HS-27A (cell line): ENCODE data around the gene SRRT.

Experiments
- DNase-seq: peaks from one replicate; pipeline ENCODE4 v3.0.0-alpha.2; 2012; ENCODE audit warnings: low read depth, missing footprints

SRRT gene, protein sequence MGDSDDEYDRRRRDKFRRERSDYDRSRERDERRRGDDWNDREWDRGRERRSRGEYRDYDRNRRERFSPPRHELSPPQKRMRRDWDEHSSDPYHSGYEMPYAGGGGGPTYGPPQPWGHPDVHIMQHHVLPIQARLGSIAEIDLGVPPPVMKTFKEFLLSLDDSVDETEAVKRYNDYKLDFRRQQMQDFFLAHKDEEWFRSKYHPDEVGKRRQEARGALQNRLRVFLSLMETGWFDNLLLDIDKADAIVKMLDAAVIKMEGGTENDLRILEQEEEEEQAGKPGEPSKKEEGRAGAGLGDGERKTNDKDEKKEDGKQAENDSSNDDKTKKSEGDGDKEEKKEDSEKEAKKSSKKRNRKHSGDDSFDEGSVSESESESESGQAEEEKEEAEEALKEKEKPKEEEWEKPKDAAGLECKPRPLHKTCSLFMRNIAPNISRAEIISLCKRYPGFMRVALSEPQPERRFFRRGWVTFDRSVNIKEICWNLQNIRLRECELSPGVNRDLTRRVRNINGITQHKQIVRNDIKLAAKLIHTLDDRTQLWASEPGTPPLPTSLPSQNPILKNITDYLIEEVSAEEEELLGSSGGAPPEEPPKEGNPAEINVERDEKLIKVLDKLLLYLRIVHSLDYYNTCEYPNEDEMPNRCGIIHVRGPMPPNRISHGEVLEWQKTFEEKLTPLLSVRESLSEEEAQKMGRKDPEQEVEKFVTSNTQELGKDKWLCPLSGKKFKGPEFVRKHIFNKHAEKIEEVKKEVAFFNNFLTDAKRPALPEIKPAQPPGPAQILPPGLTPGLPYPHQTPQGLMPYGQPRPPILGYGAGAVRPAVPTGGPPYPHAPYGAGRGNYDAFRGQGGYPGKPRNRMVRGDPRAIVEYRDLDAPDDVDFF

DNA sequence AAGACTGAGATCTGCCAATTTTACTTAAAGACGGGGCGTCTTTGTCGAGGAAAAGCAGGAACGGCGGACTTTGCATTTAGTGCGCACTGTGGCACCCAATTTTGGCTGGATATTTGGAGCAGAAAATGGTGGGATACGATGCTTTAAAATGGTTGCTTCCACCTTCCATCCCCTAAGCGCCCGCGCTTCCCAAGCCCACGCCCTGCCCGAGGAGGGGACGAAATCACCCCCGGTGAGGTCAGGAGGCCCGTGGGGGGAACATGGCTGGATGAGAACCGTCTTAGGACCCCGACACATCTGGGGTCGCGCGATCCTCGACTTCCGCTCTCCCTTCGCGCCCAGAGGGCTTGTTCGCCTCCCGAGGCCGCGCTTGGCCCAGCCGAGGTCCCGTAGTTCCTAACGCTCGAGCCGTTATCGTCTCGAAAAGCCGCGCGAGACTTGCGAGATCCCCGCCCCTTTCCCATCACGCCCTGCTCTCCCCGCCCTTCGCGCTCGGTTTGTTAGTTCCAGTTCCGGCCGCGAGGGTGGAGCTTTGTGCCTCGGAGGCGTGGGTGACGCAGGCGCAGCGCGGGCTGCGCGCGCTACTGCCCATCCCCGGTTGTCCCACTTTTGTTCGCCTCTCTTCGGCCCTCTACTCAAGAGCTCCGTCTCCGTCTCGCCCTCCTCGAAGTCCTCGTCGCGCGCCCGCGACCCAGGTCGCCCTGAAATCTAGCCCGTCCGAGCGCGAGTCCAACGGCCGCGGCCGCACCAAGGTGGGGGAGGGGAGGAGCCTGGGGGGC lies at the start of gene SRRT:
Gene SRRT (plus strand): TSS at position 527 of the 779 bp plus-strand sequence. CDS start 488 bp downstream, outside the sequence.
- DNase-seq, result peak; percentile 82

GRCh38 chr7:100825215-100825671 lies 49.7 kb upstream of the SRRT start:
- DNase-seq, result no peak

GRCh38 chr7:100825751-100826513 lies 49.0 kb upstream of the SRRT start:
- no peak for DNase-seq

- DNase-seq, result no peak
Observed at GRCh38 chr7:100826514-100827329, 48.2 kb upstream of the SRRT start.

GRCh38 chr7:100827330-100828226 lies 47.3 kb upstream of the SRRT start, which contains the start of gene EPHB4:
TSS of gene EPHB4 (minus strand) at chr7:100827523. CDS start at chr7:100827030, 493 bp downstream.
- DNase-seq, result peak; percentile 45

DNA sequence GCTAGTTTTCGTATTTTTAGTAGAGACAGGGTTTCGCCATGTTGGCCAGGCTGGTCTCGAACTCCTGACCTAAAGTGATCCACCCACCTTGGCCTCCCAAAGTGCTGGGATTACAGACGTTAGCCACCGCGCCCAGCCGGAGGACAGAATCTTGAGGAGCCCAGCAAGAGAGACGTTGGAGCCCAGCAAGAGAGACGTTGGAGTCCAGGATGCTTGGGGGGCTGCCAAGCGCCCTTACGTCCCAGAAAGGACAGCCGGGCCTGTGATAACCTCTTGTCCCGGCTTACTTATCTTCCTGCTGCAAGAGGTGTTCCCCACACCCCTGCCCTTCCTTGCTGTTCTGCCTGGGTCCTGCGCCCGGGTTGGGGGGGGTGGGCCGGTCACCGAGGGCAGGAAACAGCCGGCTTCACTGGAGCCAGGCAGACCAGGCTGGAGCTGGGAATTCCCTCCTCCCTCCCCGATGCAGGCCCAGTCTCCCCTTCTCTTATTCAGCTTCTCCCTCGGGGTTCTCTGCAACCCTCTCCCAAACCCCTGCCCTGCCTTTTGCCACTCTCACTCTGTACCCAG lies 45.7 kb upstream of the SRRT start:
- DNase-seq, result no peak

GRCh38 chr7:100830396-100830795 lies 44.5 kb upstream of the SRRT start:
- DNase-seq, result no peak

DNA sequence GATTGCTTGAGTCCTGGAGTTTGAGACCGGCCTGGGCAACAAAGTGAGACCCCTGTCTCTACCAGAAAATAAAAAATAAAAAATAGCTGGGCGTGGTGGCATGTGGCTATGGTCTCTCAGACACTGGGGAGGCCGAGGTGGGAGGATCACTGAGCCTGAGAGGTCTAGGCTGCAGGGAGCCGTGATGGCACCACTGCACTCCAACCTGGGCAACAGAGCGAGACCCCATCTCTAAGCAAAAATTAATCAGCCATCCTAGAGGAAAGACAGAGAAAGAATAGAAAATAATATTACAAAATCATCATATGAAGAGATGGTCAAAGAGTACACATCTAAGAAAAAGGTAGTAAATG lies 42.6 kb upstream of the SRRT start:
- no peak for DNase-seq

- no peak for DNase-seq
Observed at GRCh38 chr7:100835903-100836811, 38.7 kb upstream of the SRRT start.

DNA sequence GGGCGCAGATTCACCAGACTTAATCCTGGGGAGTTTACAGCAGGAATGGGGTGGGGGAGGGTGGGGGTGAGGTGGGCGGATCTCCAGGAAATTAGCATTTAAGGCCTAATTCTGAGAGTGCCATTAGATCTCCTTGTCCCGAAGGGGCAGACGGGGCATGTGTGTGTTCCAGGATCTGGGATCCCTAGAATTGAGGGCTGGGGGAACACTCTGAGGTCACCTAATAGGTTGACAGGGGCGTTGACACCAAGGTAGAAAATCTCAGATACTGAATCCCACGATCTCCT lies 38.1 kb upstream of the SRRT start:
- DNase-seq, result no peak

DNA sequence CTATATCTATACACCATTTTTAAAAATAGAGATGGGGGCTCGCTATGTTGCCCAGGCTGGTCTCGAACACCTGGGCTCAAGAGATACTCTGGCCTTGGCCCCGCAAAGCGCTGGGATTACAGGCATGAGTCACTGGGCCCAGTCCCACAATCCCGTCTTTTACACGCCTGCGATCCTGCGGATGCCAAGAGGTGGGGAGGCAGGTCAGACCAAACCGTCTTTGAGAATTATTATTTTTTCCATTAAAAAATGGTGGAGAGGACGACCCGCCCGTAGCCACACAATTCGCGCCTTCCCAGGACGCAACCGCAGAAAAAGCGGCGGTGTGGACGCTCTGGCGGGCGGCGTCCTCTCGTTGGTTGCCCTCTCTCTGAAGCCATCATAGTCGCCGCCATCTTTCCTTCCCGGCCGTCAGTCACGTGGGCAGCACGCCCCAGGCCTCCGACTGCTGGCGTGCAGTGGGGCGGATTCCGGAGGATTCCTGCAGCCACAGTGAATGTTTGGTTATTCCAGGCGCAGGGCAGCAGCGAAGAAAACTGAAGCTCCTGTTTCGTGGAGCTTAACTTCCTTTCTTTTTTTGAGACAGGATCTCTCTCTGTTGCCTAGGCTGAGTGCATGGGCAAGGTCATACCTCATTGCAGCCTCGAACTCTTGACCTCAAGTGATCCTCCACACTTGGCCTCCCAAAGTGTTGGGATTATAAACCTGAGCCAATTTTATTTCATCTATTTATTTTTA lies 37.6 kb upstream of the SRRT start:
- no peak for DNase-seq

GRCh38 chr7:100839361-100839760 lies 35.5 kb upstream of the SRRT start:
- DNase-seq, result no peak

DNA sequence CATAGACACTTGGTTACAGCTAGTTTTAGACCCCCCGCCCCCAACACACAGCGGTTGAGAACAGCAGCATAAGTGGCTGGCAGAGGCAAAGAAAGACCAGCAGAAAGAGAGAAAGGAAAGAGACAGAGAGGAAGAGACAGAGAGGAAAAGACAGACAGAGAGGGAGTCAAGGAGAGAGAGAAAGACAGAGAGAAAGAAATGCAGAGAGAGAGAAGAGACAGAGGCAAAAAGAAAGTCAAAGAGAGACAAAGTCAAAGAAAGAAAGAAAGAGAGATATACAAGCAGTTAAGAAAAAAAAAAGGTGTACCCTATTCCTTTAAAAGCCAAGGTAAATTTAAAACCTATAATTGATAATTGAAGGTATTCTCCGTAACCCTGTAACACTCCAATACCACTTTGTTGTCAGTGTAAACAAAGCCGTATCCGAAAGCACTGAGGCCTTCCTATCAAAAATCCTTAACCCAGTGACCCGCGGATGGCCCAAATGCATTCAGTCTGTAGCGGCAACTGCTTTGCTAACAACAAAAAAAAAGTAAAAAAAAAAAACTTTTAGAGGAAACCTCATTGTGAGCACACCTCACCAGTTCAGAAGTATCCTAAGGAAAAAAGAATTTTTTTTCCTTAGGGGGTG lies 34.3 kb upstream of the SRRT start:
- no peak for DNase-seq

GRCh38 chr7:100847360-100847759 lies 27.5 kb upstream of the SRRT start:
- DNase-seq, result no peak

DNA sequence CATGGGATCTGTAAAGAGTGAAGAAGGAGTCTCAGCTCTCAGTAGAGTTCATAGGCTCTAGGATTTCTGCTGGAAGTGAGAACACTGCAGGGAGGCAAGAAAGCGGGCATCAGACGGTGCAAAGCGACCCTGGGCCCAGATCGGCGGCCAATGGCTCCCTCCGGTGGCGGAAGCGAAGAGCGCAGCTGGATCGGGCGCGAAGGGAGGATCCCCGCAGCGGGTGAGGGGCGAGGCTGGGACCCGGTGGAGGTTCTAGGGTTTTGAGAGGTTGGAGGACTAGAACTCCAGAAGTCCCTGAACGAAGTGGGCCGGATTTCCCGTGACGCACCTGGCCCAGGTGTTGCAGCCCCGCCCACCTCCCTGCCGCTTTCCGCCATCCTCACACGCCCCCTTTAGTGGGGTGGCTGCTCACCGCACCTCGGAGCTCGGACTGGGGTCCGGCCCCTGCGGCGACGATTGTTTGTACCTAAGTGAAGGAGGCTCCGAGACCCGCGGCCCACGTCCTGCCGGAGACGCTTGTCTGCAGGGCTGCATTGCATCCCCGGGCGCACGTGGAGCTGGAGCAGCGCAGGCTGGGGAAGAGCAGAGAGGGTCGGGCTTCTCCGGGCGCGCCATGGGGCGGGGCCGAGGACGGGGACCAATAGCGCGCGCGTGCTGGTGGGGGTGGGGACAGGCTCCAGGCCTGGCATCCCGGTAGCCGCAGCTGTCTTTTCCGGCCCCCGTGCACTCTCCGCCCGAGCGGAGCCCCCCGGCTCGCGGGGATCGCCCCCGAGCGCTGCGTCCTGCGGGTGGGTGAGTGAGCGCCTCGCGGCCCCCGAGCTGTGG lies 22.6 kb upstream of the SRRT start, which contains the start of gene SLC12A9:
Gene SLC12A9 (plus strand): TSS at position 666 of the 825 bp plus-strand sequence. CDS start 1,485 bp downstream, outside the sequence.
- DNase-seq, result no peak
